ENCODE measurements around the gene HOOK1. TPM values are rescaled to one million over a fixed set of nuclear protein-coding genes. Genes with fewer than 3 reads are reported as not detected.
A peak's percentile ranks its signal among the peaks of the same experiment; 100 is the strongest.

Gene HOOK1
- total and polyA plus RNA-seq, 2 experiments from 2014 or later = 10.4 to 12.9 TPM

- peak; percentile 90 to 91 for DNase-seq (ENCODE audit: low read depth in 1 of 2, low spot score in 1 of 2)
- peak; percentile 66 for TF ChIP-seq CTCF (IDR thresholded peaks at IDR 0.05; ENCODE audit: low read depth, low read length)
- Histone ChIP-seq H3K4me3 (no peak overlapping the region), H3K36me3 (peaks cover 3% of the 10 kb centered on the region), H3K27ac (no peak overlapping the region), H3K27me3 (no peaks in the 10 kb centered on the region), H3K9me3 (ENCODE audit: low read depth) (no peaks in the 10 kb centered on the region), H3K4me1 (ENCODE audit: low read depth) (peaks cover 20% of the 10 kb centered on the region)
Measured at GRCh38 chr1:59879574-59879973, 64.8 kb downstream of the HOOK1 start.

- Histone ChIP-seq H3K36me3 (no peaks in the 10 kb centered on the region), H3K27me3 (no peaks in the 10 kb centered on the region), H3K4me3 (no peak overlapping the region), H3K27ac (peak overlapping the region; percentile 58), H3K9me3 (ENCODE audit: low read depth) (no peaks in the 10 kb centered on the region), H3K4me1 (ENCODE audit: low read depth) (peaks cover 25% of the 10 kb centered on the region)
- TF ChIP-seq CTCF (IDR thresholded peaks at IDR 0.05; ENCODE audit: low read depth, low read length) = no peak
- DNase-seq (ENCODE audit: low read depth in 1 of 2, low spot score in 1 of 2) = peak; percentile 45 to 52
Measured at GRCh38 chr1:59879996-59880505, 65.3 kb downstream of the HOOK1 start.

DNA sequence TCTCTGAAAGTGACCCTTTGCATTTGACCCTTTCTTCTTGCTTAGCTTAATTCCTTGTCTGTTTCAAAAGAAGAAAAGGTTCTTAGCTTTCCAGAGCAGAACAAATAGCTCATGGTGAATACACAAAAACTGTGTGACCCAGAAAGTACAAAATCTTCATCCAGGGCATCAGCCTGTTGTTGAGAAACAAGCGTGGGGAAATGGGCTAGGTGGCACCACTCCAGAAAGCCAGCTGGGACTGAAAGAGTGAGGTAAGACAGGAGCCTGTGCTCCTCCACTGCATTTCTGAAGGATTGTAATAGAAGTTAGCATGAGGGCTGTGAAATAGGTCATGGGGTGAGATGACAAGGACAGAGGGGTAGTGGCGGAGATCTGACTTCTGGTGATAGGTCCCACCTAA, 66.0 kb downstream of the HOOK1 start:
- TF ChIP-seq CTCF (IDR thresholded peaks at IDR 0.05; ENCODE audit: low read depth, low read length) = no peak

DNA sequence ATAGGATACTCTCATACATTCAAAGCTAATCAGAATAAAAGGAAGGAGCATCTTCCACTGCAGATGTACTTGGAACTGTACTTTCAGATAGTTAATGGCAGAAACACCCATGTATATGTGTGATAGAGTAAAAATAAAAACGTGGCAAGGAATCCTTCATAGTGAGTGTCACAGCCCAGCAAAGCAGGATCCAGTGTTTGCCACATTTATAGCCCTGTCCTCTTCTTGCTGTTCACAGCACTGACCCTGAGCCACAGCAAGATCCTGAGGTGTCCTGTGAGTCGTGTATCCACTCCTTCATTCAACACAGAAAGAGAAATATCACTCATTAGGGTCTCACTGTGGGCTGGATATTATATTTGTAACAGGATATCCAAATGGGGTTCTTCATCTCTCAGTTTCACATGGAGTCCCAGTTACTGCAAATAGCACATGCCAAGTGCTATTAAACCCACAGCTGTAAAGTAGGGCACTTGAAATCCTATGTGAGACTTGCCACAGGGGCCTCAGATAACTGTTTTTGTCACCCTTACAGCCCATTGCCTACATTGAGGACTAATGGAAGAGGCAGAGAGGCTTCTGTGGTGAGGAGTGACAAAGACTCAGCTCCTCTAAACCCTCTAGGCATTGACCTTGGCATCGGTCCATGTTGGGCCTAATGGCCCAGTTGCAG, 70.5 kb downstream of the HOOK1 start:
- no peaks in the 10 kb centered on the region for H3K27me3 ChIP-seq
- H3K27ac ChIP-seq = peak overlapping the region; percentile 63
- DNase-seq (ENCODE audit: low read depth in 1 of 2, low spot score in 1 of 2) = peak in 1 of 2 donors; percentile 60
- H3K4me1 ChIP-seq (ENCODE audit: low read depth) = peaks cover 30% of the 10 kb centered on the region
- H3K36me3 ChIP-seq = no peaks in the 10 kb centered on the region
- no peak for TF ChIP-seq CTCF (IDR thresholded peaks at IDR 0.05; ENCODE audit: low read depth, low read length)
- no peaks in the 10 kb centered on the region for H3K9me3 ChIP-seq (ENCODE audit: low read depth)
- H3K4me3 ChIP-seq = no peak overlapping the region

More for the DNA sequence above, 66.0 kb downstream of the HOOK1 start:
- no peaks in the 10 kb centered on the region for H3K9me3 ChIP-seq (ENCODE audit: low read depth)
- DNase-seq (ENCODE audit: low read depth in 1 of 2, low spot score in 1 of 2) = peak in 1 of 2 donors; percentile 71
- no peak overlapping the region for H3K27ac ChIP-seq
- no peak overlapping the region for H3K4me3 ChIP-seq
- no peaks in the 10 kb centered on the region for H3K36me3 ChIP-seq
- H3K27me3 ChIP-seq = no peaks in the 10 kb centered on the region
- peaks cover 32% of the 10 kb centered on the region for H3K4me1 ChIP-seq (ENCODE audit: low read depth)

- H3K27ac ChIP-seq = peak overlapping the region; percentile 72
- TF ChIP-seq CTCF (IDR thresholded peaks at IDR 0.05; ENCODE audit: low read depth, low read length) = no peak
- no peak overlapping the region for H3K4me3 ChIP-seq
- no peaks in the 10 kb centered on the region for H3K36me3 ChIP-seq
- H3K9me3 ChIP-seq (ENCODE audit: low read depth) = no peaks in the 10 kb centered on the region
- peaks cover 11% of the 10 kb centered on the region for H3K4me1 ChIP-seq (ENCODE audit: low read depth)
- no peaks in the 10 kb centered on the region for H3K27me3 ChIP-seq
- peak in 1 of 2 donors; percentile 30 for DNase-seq (ENCODE audit: low read depth in 1 of 2, low spot score in 1 of 2)
Measured at GRCh38 chr1:59892841-59893811, 78.4 kb downstream of the HOOK1 start.

Measured in cardiac muscle cell (in vitro differentiated cells and primary cell).